Measurements from ENCODE around the gene LAMP5.

LAMP5 gene

DNA sequence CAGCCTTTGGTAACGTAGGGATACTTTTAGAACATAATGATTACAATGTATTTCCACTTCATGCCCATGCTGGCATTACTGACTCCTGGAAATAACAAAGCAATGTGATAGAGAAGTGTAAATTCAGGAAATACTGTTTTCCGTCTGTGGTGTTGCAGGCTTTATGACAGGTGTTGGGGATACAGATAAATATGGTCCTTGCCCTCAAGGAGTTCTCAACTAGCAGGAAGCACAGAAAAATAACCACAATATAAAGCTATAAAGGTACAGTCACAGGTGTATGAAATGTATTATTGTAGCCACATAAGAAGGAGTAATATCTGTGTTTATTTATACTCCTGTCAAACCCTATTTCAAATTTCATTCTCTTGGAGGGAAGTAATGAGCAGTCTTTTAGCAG is 12.9 kb upstream of the LAMP5 start:
- DNase-seq, result no peak

DNA sequence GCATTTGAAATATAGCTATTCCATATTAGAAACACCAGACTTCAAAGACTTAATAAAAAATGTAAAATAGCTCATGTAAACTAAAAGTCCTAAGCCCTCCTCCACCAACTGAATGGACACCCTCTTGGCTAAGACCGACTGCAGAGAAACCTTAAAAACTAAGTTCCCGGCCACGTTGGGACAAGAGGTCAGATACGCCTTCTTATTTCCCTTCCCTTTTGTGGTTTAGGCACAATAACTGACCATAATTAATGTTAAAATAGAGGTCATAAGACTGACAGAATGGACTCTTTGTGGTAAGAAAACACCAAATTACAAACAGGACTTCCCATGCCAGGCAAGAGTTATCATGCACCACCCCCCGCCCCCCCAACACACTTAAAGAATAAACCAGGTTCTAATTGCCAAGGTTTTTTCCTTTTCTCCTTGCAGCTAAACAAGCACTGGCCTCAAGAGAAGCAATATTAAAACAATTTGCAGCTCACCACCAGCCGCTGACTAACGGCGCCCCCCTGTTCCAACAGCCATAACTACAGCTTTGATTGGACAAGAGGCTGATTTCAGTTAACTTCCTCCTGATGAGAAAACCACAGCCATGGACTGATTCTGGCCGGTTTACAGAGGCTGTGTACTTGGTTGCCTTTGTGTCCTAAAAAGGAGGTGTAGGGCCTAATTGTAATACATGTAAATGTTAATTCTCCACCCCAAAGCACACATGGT is 10.7 kb upstream of the LAMP5 start:
- DNase-seq, result peak; percentile 73

DNA sequence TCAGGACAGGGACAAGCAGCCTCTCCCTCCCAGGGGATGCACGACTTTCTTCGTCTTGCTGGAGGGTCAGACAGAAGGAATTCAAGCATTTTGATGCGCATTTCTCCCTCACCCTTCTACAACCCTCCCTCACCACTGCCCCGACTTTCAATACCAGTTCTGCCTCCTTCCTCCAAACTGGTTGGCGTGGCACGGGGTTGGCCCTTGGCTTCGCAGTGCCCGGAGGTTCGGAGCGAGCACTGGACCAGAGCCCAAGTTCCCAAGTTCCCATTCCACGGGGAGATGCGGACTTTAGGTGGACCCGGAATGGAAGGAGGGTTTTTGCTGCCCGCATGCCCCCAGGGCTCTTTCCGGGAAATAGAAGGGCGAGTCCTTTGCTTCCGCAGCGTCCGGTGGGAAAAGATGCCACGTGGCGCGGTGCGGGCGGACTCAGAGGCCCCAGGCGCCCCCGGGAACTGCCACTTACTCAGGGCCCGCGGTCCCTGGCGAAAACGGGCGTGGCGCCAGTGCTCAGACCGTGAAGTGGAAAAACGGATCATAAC is 8.0 kb upstream of the LAMP5 start:
- no peak for DNase-seq

DNA sequence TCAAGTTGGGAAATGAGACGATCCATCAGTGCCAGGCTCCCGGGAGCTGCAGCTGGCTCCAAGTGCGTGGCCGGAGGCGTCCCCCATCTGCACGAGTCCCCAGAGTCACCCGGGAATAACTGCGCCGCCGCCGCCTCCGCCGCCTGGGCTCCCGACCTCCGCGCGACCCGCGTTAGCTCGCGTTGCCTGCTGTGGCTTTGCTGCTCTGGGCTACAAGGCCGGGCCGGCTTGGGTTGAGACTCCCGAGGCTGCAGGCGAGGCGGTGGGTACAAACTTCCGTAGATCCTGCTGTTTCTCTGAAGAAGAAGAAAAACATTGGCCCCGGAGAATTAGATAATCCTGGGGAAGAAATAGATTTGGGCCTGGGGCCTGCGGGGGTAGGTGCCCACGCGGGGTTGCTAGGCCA is 7.4 kb upstream of the LAMP5 start:
- no peak for DNase-seq

DNA sequence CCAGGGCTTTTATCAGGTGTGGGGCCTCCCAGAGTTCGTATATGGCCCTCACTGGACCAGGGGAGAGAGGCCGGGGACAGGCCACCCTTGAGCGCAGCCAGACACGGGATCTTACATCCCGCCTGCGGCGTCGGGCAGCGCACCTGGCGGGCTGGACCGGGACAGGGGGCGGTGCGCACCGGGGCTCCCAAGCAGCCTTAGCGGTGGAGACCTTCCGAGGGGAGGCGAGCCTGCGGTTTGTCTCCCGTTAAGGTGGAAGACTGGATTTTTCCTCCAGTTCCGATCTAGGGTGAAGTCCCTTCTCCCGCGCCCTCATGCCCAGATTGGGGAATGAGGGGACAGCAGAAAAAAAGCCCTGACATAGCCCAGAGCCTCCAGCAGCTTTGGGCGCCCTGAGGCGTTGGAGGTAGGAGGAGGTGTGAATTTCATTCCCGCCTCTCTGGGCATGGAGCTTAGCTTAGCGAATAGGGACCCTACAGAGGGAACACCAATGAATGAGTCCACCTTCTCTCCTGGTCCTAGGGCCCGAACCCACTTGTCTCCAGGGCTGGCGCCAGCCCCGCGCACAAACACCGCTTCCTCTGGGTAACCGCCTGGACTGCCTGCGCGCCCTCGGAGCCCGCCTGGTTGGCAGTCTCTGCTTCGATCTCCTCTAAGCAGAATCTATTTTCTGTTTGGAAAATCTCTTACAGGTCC is 6.7 kb upstream of the LAMP5 start:
- no peak for DNase-seq

DNA sequence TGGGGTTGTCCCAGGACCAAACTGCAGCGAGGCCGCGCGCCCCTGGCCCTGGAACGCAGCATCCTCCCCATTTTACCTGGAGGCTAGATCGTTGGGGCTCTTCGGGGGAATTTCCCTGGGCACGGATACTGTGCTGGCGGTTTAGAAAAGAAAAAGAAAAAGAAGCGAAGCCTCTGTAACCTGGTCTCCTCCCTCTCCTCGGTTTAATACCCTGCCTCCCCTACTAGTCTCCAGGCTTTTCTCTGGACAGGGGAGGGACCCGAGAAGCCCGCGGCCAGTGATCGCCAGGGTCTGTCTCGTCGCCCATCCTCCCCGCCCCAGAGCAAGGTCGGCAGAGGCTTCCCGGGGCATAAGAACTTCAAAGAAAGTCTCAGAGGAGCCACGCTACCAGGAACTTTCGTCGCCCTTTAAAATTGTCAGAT is 6.1 kb upstream of the LAMP5 start:
- DNase-seq, result no peak

DNA sequence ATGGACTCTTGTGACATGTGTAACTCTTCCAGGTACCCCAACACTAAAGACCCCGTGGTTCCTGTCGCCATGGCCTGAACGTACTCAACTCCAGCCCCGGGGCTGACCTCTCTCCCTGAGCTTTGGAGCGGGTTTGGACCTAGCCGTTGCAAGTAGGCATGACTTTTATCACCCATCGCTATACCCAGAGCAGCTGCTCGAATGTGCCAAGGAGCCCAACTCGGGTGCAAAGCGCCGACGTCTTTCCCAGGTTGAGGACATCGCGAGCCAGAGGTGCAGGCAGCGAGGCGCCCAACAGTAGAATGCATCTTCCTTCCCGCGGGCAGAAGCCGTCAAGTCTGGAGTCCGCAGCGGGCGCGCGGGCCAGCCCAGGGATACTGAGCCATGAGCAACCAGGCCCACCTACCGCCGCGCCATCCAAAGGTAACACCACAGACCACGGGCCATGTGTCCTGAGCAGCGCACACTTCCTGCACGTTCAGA is 5.7 kb upstream of the LAMP5 start:
- DNase-seq, result no peak

DNA sequence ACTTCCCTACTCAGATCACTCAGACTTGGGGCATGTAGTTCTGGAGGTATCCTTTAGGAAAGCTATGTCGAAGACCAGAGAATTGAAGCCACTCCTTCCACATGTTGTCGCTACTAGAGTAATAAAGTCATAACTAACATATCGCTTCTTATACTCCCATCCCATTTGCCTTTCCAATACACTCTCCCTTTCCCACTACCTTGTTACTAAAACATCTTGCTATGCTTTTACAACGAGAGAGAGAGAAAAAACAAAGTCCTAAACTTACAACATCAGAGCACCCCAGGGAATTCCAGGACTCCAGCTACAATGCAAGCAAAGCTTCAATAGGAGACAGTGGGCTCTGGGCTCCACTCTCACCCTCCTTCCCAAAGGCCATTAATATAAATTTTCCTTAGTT is 5.1 kb upstream of the LAMP5 start:
- DNase-seq, result no peak

DNA sequence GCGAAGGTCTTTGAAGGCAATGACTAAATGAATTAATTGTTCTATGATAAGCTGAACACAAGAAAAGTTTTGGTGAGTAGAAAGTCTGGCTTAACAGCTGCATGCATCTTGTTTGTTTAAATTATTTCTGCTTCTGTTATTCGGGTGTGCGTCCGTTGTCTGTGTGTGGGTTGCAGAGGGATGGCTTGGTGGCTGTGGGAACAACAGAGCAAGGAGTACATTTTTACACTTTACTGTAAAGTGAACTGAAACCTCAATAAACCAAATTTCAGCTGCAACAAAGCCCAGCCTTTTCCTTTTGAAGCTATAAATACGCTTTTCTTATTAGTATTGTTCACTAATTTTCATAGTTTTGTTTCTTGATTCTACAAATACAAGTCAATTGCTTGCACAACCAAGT is 3.5 kb upstream of the LAMP5 start:
- DNase-seq, result no peak

DNA sequence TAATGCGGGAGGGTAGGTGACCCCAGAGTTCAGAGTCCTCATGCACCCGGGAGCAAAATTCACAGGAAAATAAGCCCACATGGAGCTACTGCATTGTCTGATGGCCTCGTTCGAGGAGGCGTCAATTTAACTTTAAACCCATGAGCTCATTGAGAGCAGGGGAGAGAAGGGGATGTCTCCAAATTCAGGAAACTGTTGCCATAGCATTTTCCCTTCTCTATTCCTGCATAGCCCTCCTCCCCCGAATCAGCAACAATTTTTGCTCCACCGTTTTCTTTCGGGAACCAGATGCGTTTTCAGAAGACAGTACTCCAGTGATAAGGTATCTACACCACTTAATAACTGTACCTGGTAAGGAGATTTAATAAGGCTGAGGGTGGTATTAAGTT is 324 bp upstream of the LAMP5 start:
- no peak for DNase-seq

DNA sequence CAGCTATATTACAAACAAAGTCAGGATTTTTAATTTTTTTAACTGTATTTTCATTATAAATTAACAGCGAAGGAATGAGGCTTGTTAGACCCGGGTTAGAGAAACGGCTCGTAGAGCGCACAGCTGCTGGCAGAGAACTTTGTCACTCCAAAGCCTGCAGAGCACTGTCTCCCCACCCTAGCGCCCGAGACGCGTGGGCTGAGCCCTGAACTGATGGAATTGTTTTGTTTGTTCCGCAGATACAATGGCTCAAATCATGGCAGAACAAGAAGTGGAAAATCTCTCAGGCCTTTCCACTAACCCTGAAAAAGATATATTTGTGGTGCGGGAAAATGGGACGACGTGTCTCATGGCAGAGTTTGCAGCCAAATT is 810 bp downstream of the LAMP5 start:
- DNase-seq, result no peak

DNA sequence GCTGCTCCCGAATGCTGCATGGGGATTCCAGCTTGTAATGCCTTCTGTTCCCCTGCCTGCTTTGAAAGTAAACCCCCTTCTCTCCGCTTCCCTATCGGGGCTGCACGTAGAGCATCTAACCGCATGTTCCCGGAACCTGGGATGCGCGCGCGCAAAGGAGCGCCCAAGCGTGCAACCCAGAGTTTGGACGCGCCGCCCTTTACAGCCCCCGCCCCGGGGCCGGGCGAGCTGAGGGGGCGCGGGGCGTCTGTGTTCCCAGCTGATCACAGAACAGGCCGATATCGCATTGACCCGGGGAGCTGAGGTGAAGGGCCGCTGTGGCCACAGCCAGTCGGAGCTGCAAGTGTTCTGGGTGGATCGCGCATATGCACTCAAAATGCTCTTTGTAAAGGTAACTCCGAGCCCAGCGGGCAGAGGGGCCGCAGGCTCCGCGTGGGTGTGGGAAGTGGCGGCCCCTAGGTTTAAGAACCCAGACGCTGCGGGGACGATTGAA is 1.4 kb downstream of the LAMP5 start:
- no peak for DNase-seq

DNA sequence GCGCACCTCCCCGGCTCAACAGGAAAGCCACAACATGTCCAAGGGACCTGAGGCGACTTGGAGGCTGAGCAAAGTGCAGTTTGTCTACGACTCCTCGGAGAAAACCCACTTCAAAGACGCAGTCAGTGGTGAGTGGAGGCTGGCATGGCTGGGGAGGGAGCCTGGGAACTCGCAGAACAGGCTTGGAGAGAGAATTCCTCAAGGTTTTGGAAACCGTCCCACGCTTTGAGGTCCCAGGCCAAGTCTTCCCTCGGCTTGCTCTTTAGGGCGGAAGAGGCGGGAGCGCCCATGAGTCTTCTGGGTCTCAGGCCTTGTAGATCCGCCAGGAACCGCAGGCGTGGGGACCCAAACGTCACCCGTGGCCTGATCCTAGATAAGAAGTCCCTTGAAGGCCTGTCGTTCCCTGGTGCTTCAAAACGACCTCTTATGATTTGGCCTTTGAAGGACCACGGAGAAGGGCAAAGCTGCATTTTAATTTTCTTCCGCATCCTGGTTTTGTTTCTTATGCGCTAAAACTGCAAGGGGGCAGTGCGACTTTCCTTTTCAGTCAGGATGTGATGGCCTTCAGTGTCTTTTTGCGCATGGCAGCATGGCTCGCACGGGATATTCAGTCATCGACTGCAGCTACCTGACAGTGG is 2.0 kb downstream of the LAMP5 start:
- no peak for DNase-seq

DNA sequence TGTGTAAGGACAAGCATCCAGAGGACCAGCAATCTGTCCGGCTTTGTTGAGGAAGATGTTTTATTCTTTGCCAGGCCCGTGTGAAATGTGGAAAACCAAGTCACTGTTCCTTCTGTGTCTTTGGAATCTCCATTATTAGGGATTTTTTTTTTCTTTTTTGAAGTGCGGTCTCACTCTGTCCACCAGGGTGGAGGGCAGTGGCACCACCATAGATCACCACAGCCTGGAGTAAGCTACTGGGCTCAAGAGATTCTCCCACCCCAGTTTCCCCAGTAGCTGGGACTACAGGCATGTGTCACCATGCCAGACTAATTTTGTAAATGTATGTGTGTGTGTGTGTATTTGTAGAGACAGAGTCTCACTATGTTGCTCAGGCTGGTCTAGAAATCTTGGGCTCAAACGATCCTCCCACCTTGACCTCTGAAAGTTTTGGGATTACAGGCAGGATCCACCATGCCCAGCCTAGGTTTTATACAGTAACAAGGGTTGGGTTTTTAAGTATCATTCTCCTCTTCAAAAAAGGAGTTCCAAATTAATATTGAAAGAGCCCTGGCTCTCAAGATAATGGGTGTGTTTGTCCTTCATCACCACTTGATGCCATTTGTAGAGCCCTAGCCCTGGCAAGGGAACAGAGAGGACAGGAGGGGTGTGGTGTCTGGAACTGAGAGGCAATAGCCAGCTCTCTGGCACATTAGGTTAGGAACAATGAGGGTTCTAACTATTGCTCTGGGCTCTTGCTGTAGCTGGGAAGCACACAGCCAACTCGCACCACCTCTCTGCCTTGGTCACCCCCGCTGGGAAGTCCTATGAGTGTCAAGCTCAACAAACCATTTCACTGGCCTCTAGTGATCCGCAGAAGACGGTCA is 3.1 kb downstream of the LAMP5 start:
- no peak for DNase-seq

DNA sequence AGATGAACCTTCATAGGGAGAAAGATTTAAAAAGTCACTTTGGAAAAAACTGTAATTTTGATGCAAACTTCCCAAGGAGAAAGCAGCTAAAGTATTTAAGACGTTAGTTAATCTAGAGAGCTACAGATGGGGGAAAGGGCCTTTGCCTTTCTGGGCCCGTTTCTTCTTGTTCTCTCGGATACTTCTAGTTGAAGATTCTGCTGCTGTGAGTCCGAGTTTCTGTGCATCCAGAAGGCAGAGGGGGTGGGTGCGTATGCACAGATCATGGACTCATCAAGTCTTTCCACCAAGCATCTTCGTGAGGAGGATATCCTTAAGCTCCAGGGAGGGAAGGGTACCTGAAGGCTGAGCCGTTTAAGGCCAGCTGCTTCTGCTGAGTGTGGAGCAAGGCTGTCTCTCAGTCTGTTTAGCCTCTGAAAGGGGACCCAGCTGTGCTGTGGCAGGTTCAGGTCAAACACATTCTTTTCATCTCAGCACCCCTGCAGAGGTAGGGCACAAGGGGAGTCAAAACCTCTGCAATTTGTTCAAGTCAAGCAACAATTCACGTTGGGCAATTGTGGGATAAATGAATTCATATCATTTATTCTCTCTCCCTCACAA is 4.3 kb downstream of the LAMP5 start:
- DNase-seq, result no peak

DNA sequence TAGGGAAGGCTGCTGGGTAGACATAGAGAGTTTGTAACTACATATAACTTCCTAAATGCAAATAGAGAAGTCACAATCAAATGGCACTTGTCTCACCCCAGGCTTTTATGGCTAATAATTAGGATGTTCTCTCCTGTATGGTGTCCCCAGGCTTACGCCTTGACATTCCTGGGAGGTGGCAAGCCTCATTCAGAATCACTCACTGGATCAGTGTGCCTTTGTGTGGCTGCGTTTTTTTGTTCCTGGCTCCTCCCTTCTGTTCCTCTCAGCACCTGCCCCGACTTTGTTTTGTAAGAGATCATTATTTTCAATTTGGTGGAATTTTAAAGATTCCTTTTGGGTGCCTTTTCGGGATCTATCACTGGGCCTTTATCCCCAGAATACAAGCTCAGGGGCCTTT is 5.7 kb downstream of the LAMP5 start:
- no peak for DNase-seq

DNA sequence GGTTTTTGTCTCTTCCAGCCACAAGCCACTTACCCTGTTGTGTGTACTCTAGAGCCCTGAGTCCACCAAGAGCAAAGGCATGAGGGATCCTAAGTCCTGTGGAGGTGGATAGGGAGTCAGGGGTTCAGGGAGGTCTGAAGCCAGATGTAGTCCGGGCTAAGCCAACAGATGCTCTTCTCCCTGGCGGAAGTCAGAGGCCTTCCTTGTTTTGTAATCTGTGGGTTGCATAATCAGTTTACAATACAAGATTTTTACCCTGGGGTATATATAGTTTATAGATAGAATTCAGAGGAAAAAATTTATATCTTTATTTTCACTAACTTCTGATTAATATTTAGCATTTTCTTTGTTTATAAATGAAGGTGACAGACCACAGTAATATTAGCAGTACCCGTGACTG is 9.2 kb downstream of the LAMP5 start:
- DNase-seq, result no peak

DNA sequence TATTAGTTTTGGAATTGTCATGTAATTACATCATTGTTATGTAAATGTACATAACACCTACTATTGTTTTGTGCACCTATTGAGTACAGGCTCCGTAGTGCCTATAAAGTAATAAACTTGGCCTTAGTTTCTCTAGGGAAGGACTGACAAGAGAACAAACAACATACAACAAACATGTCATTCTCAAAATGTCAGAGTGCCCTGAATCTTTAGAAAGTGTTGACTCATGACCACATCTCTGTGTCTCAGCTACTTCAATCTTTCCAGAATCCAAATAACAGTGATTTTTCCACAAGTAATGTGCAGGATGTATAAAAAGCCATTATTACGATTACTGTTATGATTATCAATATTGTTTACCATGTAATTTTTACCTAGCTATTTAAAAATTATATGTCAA is 17.2 kb downstream of the LAMP5 start:
- DNase-seq, result no peak

DNA sequence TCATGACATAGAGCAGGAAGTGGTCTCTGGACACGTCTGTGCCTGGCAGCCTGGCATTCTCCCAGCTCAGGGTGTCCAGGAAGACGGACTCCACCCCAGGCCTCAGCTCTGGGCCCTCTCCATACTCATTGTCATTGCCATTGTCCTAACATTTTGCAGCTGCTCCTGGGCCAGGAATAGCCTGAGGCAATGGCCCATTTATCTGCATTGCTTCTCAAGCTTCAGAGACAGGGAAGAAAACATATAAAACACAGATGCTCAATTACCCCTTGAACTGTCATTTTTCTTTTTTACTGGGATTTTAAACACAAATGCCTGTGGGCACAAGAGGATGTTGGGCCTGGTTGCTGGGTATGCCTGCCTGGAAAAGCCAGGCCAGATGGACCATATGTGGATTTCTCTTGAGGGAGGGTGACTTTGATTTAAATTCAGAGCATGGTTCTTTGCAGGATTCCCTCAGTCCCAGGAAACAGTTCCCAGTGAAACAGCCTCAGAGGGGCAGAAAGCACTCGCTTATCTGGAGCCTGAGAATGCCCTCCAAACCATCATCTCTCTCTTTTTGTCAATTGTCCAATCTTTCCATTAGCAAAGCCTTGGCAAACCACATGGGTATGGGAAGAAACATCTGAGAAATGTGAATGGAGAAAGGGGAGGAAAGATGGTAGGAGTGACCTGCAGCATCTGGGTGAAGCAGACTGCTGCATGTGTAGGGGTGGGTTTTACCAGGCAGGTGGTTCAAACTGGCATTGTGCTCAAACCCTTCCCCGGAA is 17.9 kb downstream of the LAMP5 start:
- no peak for DNase-seq

DNA sequence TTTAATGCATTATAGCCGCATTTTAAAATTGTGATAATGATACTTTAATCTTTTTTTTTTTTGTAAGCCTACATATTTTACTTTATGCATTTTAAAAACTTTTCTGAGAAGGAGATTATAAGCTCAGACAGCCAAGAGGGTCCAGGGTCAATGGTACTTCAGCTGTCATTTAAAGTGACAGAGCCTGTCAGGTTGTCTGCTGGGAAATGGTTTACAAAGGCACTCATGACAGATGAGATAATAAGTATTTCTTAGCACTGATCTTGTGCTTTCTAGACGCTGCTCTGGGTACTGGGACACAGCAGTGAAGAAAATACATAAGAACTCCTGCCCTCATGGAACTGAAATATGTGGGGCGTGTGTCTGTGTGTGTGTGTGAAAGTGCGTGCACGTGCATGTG is 19.6 kb downstream of the LAMP5 start:
- no peak for DNase-seq

DNA sequence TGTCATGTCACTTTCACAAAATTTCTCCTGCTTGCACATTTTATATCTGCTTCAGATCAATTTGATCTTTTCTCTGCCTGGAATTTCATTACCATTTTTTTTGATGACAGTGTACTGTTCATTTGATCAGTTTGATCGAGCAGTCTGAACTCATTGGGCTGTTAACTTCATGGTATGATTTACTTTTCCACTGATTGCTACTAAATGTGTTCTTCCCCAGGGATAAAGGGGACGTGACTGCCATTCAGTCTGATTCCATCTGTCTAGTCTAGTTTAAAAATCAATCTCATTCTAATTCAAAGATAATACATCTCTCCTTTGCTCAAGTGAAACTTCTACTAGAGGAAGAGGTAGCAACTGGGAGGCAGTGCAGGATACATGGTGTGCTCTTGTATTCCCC is 21.1 kb downstream of the LAMP5 start:
- no peak for DNase-seq

DNA sequence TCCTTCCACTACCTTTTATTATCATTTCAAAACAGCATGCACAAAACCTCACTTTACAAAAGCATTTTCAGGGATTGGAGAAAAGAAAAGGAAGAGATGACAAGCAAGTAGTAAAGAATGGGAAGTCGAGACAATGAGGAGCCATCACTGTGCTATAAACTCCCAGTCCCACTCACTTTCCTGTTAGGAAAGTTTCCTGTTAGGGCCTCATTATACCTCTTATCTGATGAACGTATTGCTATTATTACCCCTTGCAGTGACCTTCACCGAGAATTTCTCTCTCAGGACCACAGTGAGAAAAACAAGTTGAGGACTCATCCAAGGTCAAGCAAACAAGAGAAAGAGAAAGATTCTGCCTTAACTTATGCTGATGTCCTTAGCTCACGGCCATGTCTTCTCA is 28.8 kb downstream of the LAMP5 start:
- DNase-seq, result no peak
